ENCODE data around the gene P2RX4.
A peak's percentile ranks its signal among the peaks of the same experiment; 100 is the strongest.
"Not testable (repeated sequence)": the region's sequence is repeated elsewhere in the genome, so short reads cannot be mapped to it uniquely, and the experiment has no call there.

The P2RX4 gene

DNA sequence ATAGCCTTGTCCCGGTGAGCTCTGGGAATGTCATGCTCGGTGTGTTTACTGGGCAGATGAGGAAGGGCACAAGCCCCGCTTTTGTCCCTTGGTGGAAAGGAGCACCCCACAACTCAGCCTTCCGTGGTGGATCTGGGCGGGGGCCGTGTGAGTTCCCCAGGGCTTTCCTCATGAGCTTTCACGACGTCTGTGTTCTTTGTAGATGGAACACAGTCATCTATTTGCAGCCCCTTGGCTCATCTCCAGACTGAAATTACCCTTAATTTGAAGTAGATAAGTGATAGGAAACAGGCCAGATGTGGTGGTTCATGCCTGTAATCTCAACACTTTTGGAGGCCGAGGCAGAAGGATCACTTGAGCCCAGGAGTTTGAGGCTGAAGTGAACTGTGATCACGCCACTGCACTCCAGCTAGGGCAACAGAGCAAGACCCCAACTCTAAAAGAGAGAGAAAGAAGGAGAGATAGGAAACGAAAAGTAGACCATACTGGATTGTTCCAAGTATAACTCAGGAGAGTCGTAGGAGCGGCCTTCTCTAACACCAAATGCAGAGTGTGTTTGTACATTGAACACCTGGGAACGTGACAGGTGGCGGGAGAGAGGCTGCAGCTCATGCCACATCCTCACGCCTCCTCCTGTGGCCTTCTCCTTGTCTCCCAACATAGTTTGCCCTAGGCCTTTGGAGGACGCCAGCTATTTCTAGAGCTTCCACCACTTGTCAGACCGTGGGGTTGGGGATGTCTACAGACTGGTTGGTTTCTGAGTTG is 8.8 kb downstream of the P2RX4 start:
- H3K27ac ChIP-seq (ENCODE audit: insufficient read depth, low read length, poor library complexity, severe bottlenecking): no peak overlapping the region
- no peak for DNase-seq
- peaks cover 15% of the 10 kb centered on the region for H3K4me1 ChIP-seq (ENCODE audit: control insufficient read depth, insufficient read depth, low read length, poor library complexity, severe bottlenecking)
- H3K4me3 ChIP-seq (ENCODE audit: insufficient read depth, low read depth, low read length, poor library complexity, severe bottlenecking): no peak overlapping the region
- H3K36me3 ChIP-seq (ENCODE audit: control insufficient read depth, insufficient read depth, low read length): peaks cover 23% of the 10 kb centered on the region
- no peaks in the 10 kb centered on the region for H3K9me3 ChIP-seq (ENCODE audit: control insufficient read depth, low read length)
- H3K27me3 ChIP-seq (replicated peaks; ENCODE audit: control insufficient read depth, insufficient read depth, low read length, poor library complexity, severe bottlenecking): no peaks in the 10 kb centered on the region

DNA sequence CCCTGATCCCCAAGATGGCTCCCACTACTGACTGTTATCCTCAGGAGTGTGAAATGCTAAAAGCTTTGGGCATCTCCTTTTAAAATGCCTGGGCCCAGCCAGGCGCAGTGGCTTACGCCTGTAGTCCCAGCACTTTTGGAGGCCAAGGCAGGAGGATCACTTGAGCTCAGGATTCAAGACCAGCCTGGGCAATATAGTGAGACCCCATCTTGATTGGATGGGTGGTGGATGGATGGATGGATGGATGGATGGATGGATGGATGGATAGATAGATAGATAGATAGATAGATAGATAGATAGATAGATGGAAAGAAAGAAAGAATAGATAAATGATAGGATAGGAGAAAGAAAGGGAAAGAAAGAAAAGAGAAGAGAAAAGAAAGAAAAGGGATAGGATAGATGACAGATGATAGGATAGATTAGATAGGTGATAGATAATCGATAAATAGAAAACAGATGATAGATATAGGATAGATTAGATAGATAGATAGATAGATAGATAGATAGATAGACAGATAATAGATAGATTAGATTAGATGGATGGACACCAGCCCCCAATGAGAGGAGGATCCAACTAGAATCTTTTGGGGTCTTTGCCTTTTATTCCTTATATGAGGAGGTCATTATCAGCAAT is 9.5 kb downstream of the P2RX4 start:
- DNase-seq: no peak
- H3K9me3 ChIP-seq (ENCODE audit: control insufficient read depth, low read length): no peaks in the 10 kb centered on the region
- H3K36me3 ChIP-seq (ENCODE audit: control insufficient read depth, insufficient read depth, low read length): peaks cover 23% of the 10 kb centered on the region
- H3K4me3 ChIP-seq (ENCODE audit: insufficient read depth, low read depth, low read length, poor library complexity, severe bottlenecking): no peak overlapping the region
- H3K27ac ChIP-seq (ENCODE audit: insufficient read depth, low read length, poor library complexity, severe bottlenecking): no peak overlapping the region
- H3K27me3 ChIP-seq (replicated peaks; ENCODE audit: control insufficient read depth, insufficient read depth, low read length, poor library complexity, severe bottlenecking): no peaks in the 10 kb centered on the region
- peaks cover 22% of the 10 kb centered on the region for H3K4me1 ChIP-seq (ENCODE audit: control insufficient read depth, insufficient read depth, low read length, poor library complexity, severe bottlenecking)

DNA sequence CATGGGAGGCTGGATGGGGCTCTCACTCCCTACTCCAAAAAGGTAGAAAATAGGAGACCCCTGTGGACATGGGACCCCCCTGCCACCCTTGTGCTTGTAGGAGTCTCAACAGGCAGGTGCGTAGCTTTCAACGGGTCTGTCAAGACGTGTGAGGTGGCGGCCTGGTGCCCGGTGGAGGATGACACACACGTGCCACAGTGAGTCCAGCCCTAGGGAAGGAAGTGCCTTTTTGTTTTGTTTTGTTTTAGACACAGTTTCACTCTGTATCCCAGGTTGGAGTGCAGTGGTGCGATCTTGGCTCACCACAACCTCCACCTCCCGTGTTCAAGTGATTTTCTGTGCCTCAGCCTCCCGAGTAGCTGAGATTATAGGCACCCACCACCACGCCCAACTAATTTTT is 12.9 kb downstream of the P2RX4 start:
- no peaks in the 10 kb centered on the region for H3K9me3 ChIP-seq (ENCODE audit: control insufficient read depth, low read length)
- no peaks in the 10 kb centered on the region for H3K27me3 ChIP-seq (replicated peaks; ENCODE audit: control insufficient read depth, insufficient read depth, low read length, poor library complexity, severe bottlenecking)
- no peak for DNase-seq
- peaks cover 45% of the 10 kb centered on the region for H3K4me1 ChIP-seq (ENCODE audit: control insufficient read depth, insufficient read depth, low read length, poor library complexity, severe bottlenecking)
- peaks cover 10% of the 10 kb centered on the region for H3K36me3 ChIP-seq (ENCODE audit: control insufficient read depth, insufficient read depth, low read length)
- peak overlapping the region; percentile 50 for H3K27ac ChIP-seq (ENCODE audit: insufficient read depth, low read length, poor library complexity, severe bottlenecking)
- H3K4me3 ChIP-seq (ENCODE audit: insufficient read depth, low read depth, low read length, poor library complexity, severe bottlenecking): no peak overlapping the region

- Histone ChIP-seq H3K27ac (ENCODE audit: insufficient read depth, low read length, poor library complexity, severe bottlenecking) (peak overlapping the region; percentile 50), H3K4me3 (ENCODE audit: insufficient read depth, low read depth, low read length, poor library complexity, severe bottlenecking) (no peak overlapping the region), H3K27me3 (replicated peaks; ENCODE audit: control insufficient read depth, insufficient read depth, low read length, poor library complexity, severe bottlenecking) (no peaks in the 10 kb centered on the region), H3K36me3 (ENCODE audit: control insufficient read depth, insufficient read depth, low read length) (peaks cover 4% of the 10 kb centered on the region), H3K9me3 (ENCODE audit: control insufficient read depth, low read length) (no peaks in the 10 kb centered on the region), H3K4me1 (ENCODE audit: control insufficient read depth, insufficient read depth, low read length, poor library complexity, severe bottlenecking) (peaks cover 45% of the 10 kb centered on the region)
- peak in 1 of 3 donors; percentile 14 for DNase-seq
Observed at GRCh38 chr12:121223292-121224285, 13.7 kb downstream of the P2RX4 start.

DNA sequence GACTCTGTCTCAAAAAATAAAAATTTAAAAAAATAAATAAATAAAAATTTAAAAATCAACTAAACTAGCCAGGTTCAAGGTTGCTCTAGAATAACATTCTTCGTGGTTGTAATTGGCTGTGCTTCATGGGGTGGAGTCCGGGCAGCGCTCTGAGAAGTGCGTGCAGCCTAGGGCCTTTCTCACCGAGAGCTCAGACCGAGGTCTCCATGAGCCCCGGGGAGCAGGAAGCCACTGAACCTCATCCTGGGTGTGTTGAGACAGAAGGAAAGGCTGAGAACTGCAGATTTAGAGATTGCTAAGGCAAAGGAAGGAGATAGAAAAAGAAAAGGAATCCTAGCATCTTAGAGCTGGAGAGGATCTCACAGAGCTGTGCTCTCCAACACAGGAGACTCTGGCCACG is 14.7 kb downstream of the P2RX4 start:
- Histone ChIP-seq H3K27me3 (replicated peaks; ENCODE audit: control insufficient read depth, insufficient read depth, low read length, poor library complexity, severe bottlenecking) (no peaks in the 10 kb centered on the region), H3K4me3 (ENCODE audit: insufficient read depth, low read depth, low read length, poor library complexity, severe bottlenecking) (no peak overlapping the region), H3K9me3 (ENCODE audit: control insufficient read depth, low read length) (no peaks in the 10 kb centered on the region), H3K36me3 (ENCODE audit: control insufficient read depth, insufficient read depth, low read length) (peaks cover 9% of the 10 kb centered on the region), H3K4me1 (ENCODE audit: control insufficient read depth, insufficient read depth, low read length, poor library complexity, severe bottlenecking) (peaks cover 45% of the 10 kb centered on the region), H3K27ac (ENCODE audit: insufficient read depth, low read length, poor library complexity, severe bottlenecking) (peak overlapping the region; percentile 38)
- DNase-seq: peak; percentile 19 to 40 (median 35)

DNA sequence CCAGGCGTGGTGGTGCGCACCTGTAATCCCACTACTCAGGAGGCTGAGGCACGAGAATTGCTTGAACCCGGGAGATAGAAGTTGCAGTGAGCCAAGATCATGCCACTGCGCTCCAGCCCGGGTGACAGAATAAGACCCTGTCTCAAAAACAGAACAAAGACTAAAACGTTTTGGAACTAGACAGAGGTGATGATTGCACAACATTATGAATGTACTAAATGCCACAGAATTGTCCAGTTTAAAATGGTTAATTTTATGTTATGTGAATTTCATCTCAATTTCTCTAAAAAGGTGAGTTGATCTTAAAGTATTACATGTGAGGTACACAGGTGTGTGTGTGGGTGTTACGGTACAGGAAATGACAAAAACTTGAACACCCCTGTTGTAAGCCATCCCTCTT is 16.5 kb downstream of the P2RX4 start:
- no peak overlapping the region for H3K4me3 ChIP-seq (ENCODE audit: insufficient read depth, low read depth, low read length, poor library complexity, severe bottlenecking)
- H3K36me3 ChIP-seq (ENCODE audit: control insufficient read depth, insufficient read depth, low read length): peaks cover 9% of the 10 kb centered on the region
- H3K27me3 ChIP-seq (replicated peaks; ENCODE audit: control insufficient read depth, insufficient read depth, low read length, poor library complexity, severe bottlenecking): no peaks in the 10 kb centered on the region
- no peak for DNase-seq
- peaks cover 45% of the 10 kb centered on the region for H3K4me1 ChIP-seq (ENCODE audit: control insufficient read depth, insufficient read depth, low read length, poor library complexity, severe bottlenecking)
- no peaks in the 10 kb centered on the region for H3K9me3 ChIP-seq (ENCODE audit: control insufficient read depth, low read length)
- H3K27ac ChIP-seq (ENCODE audit: insufficient read depth, low read length, poor library complexity, severe bottlenecking): no peak overlapping the region

DNA sequence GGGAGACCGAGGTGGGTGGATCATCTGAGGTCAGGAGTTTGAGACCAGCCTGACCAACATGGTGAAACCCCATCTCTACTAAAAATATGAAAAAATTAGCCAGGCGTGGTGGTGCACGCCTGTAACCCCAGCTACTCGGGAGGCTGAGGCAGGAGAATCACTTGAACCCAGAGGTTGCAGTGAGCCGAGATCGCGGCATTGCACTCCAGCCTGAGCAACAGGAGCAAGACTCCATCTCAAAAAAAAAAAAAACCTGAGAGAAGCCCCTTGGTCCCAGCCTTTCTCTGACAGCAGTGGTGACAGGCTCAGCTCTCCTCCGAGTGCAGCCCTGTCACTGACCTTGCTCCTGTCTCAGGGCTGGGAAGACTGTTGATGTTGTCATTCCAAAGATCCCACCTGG is 16.9 kb downstream of the P2RX4 start:
- H3K36me3 ChIP-seq (ENCODE audit: control insufficient read depth, insufficient read depth, low read length): peaks cover 13% of the 10 kb centered on the region
- H3K27me3 ChIP-seq (replicated peaks; ENCODE audit: control insufficient read depth, insufficient read depth, low read length, poor library complexity, severe bottlenecking); H3K4me3 ChIP-seq (ENCODE audit: insufficient read depth, low read depth, low read length, poor library complexity, severe bottlenecking); H3K9me3 ChIP-seq (ENCODE audit: control insufficient read depth, low read length); DNase-seq; H3K27ac ChIP-seq (ENCODE audit: insufficient read depth, low read length, poor library complexity, severe bottlenecking): not testable (repeated sequence)
- peaks cover 45% of the 10 kb centered on the region for H3K4me1 ChIP-seq (ENCODE audit: control insufficient read depth, insufficient read depth, low read length, poor library complexity, severe bottlenecking)

DNA sequence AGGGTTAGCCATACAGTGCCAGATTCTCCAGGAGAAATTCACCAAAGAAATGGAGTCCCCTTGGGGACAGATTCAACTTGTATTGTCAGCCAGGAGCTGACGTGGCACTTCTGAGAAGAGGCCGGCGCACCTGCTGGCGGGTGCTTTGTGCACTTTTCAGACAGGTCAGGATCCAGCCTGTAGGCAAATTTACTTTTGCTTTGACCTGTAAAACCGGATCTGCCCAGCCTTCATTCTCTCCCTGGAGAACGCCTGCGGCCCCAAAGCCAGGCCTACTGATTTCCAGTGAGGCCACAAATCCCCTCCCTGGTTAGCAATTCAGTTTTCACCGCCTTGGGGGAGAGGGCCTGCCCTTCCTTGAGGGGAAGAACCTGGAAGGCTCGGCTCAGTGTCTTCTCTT is 17.4 kb downstream of the P2RX4 start:
- Histone ChIP-seq H3K36me3 (ENCODE audit: control insufficient read depth, insufficient read depth, low read length) (peaks cover 17% of the 10 kb centered on the region), H3K4me3 (ENCODE audit: insufficient read depth, low read depth, low read length, poor library complexity, severe bottlenecking) (no peak overlapping the region), H3K4me1 (ENCODE audit: control insufficient read depth, insufficient read depth, low read length, poor library complexity, severe bottlenecking) (peaks cover 45% of the 10 kb centered on the region), H3K27me3 (replicated peaks; ENCODE audit: control insufficient read depth, insufficient read depth, low read length, poor library complexity, severe bottlenecking) (no peaks in the 10 kb centered on the region), H3K27ac (ENCODE audit: insufficient read depth, low read length, poor library complexity, severe bottlenecking) (no peak overlapping the region), H3K9me3 (ENCODE audit: control insufficient read depth, low read length) (no peaks in the 10 kb centered on the region)
- DNase-seq: no peak

DNA sequence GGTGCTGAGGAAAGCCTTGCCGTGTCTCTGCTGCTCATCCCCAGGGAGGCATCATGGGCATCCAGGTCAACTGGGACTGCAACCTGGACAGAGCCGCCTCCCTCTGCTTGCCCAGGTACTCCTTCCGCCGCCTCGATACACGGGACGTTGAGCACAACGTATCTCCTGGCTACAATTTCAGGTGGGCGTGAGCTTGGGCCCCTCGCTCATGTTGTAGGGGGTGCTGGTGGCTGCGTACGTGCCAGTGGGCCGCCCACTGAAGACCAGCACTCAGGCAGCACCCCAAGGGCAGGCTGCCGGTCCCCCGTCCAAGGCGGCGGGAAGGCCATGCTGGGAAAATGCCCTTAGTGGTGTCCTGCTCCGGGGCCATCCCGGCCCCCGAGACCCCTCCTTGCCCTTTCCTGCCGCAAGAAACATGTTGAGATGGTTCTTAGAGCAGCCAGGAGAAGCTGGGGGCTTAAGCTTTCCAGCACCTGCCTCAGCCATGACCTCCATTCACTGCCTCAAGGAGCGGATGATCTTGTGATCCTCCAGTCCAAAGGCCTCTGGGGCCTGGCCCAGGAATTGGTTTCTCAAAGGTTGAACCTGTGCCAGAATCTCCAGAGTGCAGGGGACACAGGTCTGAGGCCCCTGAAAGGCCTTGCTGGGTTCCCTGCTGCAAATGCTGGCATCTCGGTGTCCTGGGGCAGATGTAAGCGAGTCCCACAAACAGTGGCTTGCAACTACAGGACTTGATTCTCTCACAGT is 19.2 kb downstream of the P2RX4 start:
- Histone ChIP-seq H3K27me3 (replicated peaks; ENCODE audit: control insufficient read depth, insufficient read depth, low read length, poor library complexity, severe bottlenecking) (no peaks in the 10 kb centered on the region), H3K4me3 (ENCODE audit: insufficient read depth, low read depth, low read length, poor library complexity, severe bottlenecking) (no peak overlapping the region), H3K4me1 (ENCODE audit: control insufficient read depth, insufficient read depth, low read length, poor library complexity, severe bottlenecking) (peaks cover 31% of the 10 kb centered on the region), H3K27ac (ENCODE audit: insufficient read depth, low read length, poor library complexity, severe bottlenecking) (no peak overlapping the region), H3K9me3 (ENCODE audit: control insufficient read depth, low read length) (no peaks in the 10 kb centered on the region), H3K36me3 (ENCODE audit: control insufficient read depth, insufficient read depth, low read length) (peaks cover 34% of the 10 kb centered on the region)
- DNase-seq: no peak
